Caco-2 (cell line): Measurements from ENCODE around the gene AKR1C8. TPM values are rescaled to one million over a fixed set of nuclear protein-coding genes. Genes with fewer than 3 reads are reported as not detected.
"Not testable (repeated sequence)": the region's sequence is repeated elsewhere in the genome, so short reads cannot be mapped to it uniquely, and the experiment has no call there.

ENCODE experiments used
- BruUV-seq: library from RNA; stranded (reverse); fragments of 400-500 nt; replicated peaks from 2 replicates; lab custom pipeline; 2021; lab: Mats Ljungman, UMichigan
- CTCF ChIA-PET: fragments of 300-600 bp; sonication (Branson Sonifier 250); formaldehyde crosslinking; loops from one replicate; lab custom pipeline; 2022; ENCODE audit warnings: antibody characterized with exemption; lab: Charles Lee
- POLR2A ChIA-PET: fragments of 300-600 bp; sonication (Branson Sonifier 250); formaldehyde crosslinking; loops from one replicate; lab custom pipeline; 2022; ENCODE audit warnings: antibody characterized with exemption; lab: Charles Lee
- DNase-seq, 2 experiments: peaks; one replicate each; pipeline versions ENCODE4 v3.0.0 to v3.0.0-alpha.2; 2020 to 2022
- H3K27me3 ChIP-seq: replicated peaks from 2 replicates; pipeline ENCODE4 v1.6.0; 2011; ENCODE audit warnings: low read length; ENCODE audit not compliant: control insufficient read depth, insufficient read depth
- H3K36me3 ChIP-seq: 2 replicates; pipeline ENCODE4 v1.5.1; 2011; ENCODE audit warnings: low read length; ENCODE audit not compliant: control insufficient read depth, insufficient read depth
- H3K4me1 ChIP-seq: fragments of 250-450 bp; sonication (Bioruptor Pico); 2 replicates; pipeline ENCODE4 v1.5.1; 2020; ENCODE audit warnings: mild to moderate bottlenecking
- H3K4me3 ChIP-seq: 2 replicates; pipeline ENCODE4 v1.5.1; 2011; ENCODE audit warnings: low read depth, mild to moderate bottlenecking, control low read depth, low read length
- H3K9me3 ChIP-seq: fragments of 250-450 bp; sonication (Bioruptor Pico); 2 replicates; pipeline ENCODE4 v1.5.1; 2020; ENCODE audit warnings: mild to moderate bottlenecking, moderate library complexity
- H3K27ac Mint-ChIP-seq: one replicate; pipeline ENCODE4 v1.8.0; 2022; ENCODE audit warnings: mixed read lengths; ENCODE audit not compliant: unreplicated experiment
- H3K27me3 Mint-ChIP-seq: one replicate; pipeline ENCODE4 v1.8.0; 2022; ENCODE audit warnings: mixed read lengths; ENCODE audit not compliant: insufficient read depth, unreplicated experiment
- H3K36me3 Mint-ChIP-seq: one replicate; pipeline ENCODE4 v1.8.0; 2022; ENCODE audit warnings: mild to moderate bottlenecking, mixed read lengths; ENCODE audit not compliant: insufficient read depth, unreplicated experiment
- H3K4me1 Mint-ChIP-seq: one replicate; pipeline ENCODE4 v1.8.0; 2022; ENCODE audit warnings: low read depth, mixed read lengths; ENCODE audit not compliant: unreplicated experiment
- H3K4me3 Mint-ChIP-seq: one replicate; pipeline ENCODE4 v1.8.0; 2022; ENCODE audit warnings: mild to moderate bottlenecking, moderate library complexity, mixed read lengths; ENCODE audit not compliant: unreplicated experiment
- H3K9me3 Mint-ChIP-seq: one replicate; pipeline ENCODE4 v1.8.0; 2022; ENCODE audit warnings: mixed read lengths; ENCODE audit not compliant: unreplicated experiment
- intact Hi-C: fragments of 100-400 bp; cut with micrococcal nuclease; formaldehyde crosslinking; loops from one replicate; pipeline ENCODE4 v1.10.0; 2022; ENCODE audit not compliant: unreplicated experiment
- total RNA-seq: library from RNA; stranded (reverse); gene quantifications from 2 replicates; pipeline ENCODE4 v1.2.3, GENCODE V29; 2022
- TF ChIP-seq, protein P1 (sequence below), 2 experiments: fragments of 200-600 bp in 1 of 2; IDR thresholded peaks; 1 replicate in 1 of 2; 2 replicates in 1 of 2; pipeline versions ENCODE4 v1.5.1 to v1.8.0; 2011 to 2022; ENCODE audit warnings: antibody characterized with exemption in 1 of 2, control low read depth in 1 of 2, inconsistent platforms in 1 of 2, low read depth in 1 of 2, low read length in 1 of 2, mild to moderate bottlenecking in 1 of 2, moderate library complexity in 1 of 2; ENCODE audit not compliant: insufficient read depth in 1 of 2, severe bottlenecking in 1 of 2, unreplicated experiment in 1 of 2

The AKR1C8 gene
- total RNA-seq, 1 experiment from 2014 or later, result not detected

DNA sequence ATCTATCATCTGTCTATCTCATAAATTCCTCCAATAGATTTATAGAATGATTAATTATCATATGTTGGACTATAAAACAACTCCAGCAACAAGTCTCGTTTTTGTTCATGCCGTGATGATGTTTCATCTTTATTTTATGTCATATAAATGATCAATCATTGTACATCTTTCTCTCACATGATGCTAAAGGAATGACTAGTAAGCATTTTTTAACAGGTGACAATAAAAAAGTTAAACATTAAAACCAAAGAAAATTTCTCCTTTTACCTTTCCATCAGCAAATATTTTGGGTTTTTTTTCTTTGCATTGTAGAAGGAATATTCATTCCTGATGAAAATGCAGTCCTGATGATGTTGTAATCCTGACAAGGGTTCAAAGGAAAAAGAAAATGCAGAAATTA lies 49.4 kb downstream of the AKR1C8 start:
- Mint-ChIP-seq H3K36me3 (peaks cover 12% of the 10 kb centered on the region), H3K27ac (no peak overlapping the region), H3K27me3 (no peaks in the 10 kb centered on the region), H3K9me3 (peaks cover 75% of the 10 kb centered on the region), H3K4me1 (no peaks in the 10 kb centered on the region), H3K4me3 (no peak overlapping the region)
- DNase-seq, result no peak
- Histone ChIP-seq H3K27me3 (no peaks in the 10 kb centered on the region), H3K4me3 (no peak overlapping the region), H3K4me1 (no peaks in the 10 kb centered on the region), H3K36me3 (no peaks in the 10 kb centered on the region), H3K9me3 (peaks cover 33% of the 10 kb centered on the region)
- BruUV-seq, result no TSS peak
- TF ChIP-seq, protein P1, sequence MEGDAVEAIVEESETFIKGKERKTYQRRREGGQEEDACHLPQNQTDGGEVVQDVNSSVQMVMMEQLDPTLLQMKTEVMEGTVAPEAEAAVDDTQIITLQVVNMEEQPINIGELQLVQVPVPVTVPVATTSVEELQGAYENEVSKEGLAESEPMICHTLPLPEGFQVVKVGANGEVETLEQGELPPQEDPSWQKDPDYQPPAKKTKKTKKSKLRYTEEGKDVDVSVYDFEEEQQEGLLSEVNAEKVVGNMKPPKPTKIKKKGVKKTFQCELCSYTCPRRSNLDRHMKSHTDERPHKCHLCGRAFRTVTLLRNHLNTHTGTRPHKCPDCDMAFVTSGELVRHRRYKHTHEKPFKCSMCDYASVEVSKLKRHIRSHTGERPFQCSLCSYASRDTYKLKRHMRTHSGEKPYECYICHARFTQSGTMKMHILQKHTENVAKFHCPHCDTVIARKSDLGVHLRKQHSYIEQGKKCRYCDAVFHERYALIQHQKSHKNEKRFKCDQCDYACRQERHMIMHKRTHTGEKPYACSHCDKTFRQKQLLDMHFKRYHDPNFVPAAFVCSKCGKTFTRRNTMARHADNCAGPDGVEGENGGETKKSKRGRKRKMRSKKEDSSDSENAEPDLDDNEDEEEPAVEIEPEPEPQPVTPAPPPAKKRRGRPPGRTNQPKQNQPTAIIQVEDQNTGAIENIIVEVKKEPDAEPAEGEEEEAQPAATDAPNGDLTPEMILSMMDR (IDR thresholded peaks at IDR 0.05; ENCODE audit: insufficient read depth in 1 of 2, low read depth in 1 of 2, low read length in 1 of 2, severe bottlenecking in 1 of 2, unreplicated experiment in 1 of 2), result no peak
- ChIA-PET CTCF (no interaction called here), POLR2A (no interaction called here)
- intact Hi-C loops, result no loop called here

DNA sequence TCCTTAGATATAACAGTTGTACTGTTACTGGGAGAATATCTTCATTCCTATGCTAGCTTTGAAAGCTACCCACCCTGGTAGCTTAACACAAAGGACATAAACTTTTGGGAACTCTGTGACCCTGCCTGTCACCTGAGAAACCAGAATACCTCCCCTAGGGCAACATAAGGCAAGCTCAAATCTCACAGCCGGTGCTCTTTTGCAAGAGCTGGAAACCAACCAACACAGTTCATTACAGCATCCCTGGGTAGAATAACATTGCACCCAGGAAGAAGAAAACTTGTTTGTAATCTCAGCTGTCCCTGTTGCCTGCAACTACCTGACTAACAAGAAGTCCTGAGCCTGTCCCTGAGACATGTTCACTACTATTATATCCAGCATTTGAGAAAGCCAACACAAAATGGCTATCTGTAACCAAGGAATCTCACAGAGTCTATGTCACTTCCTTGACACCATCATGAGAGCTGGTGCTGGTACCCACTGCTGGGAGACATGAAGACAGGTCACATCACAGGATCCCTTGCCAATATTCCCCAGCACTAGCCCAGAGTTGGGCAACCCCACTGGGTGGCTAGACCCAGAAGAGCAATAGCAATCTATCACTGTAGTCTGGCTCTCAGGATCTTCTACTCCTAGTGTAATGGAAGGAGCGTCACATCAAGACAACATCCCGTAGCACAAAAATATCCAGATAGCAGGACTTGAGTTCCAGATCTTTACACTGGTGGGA lies 59.5 kb downstream of the AKR1C8 start:
- Mint-ChIP-seq H3K9me3 (peaks cover 61% of the 10 kb centered on the region), H3K27ac (no peak overlapping the region), H3K36me3 (no peaks in the 10 kb centered on the region), H3K27me3 (no peaks in the 10 kb centered on the region), H3K4me3 (no peak overlapping the region), H3K4me1 (no peaks in the 10 kb centered on the region)
- Histone ChIP-seq H3K4me3 (no peak overlapping the region), H3K9me3 (peaks cover 13% of the 10 kb centered on the region), H3K27me3 (no peaks in the 10 kb centered on the region), H3K4me1 (no peaks in the 10 kb centered on the region), H3K36me3 (no peaks in the 10 kb centered on the region)
- CTCF ChIA-PET, result no interaction called here
- no TSS peak for BruUV-seq
- POLR2A ChIA-PET, result no interaction called here
- intact Hi-C loops, result no loop called here
- TF ChIP-seq, protein P1 (IDR thresholded peaks at IDR 0.05; ENCODE audit: insufficient read depth in 1 of 2, low read depth in 1 of 2, low read length in 1 of 2, severe bottlenecking in 1 of 2, unreplicated experiment in 1 of 2), result no peak
- DNase-seq, result no peak

DNA sequence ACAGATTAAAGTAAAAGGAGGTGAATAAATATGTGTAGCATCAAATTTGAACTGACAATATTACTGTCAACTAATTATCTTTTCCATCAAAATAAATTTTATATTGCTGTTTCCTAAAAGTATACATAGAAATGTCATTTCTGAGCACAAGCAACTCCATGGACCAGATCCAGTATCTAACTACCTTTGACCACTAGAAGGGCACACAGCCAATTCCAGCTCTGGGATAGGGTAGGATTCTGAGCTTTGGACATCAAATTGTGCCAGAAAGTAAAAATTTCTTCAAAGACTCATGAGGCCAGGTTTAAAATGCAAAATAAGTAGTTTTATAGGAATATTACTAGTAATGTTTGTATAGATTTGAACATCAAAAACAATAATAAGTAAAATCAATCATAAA lies 61.1 kb downstream of the AKR1C8 start:
- ChIA-PET POLR2A (no interaction called here), CTCF (no interaction called here)
- no TSS peak for BruUV-seq
- Mint-ChIP-seq H3K4me1 (no peaks in the 10 kb centered on the region), H3K27me3 (no peaks in the 10 kb centered on the region), H3K4me3 (no peak overlapping the region), H3K36me3 (no peaks in the 10 kb centered on the region), H3K27ac (no peak overlapping the region), H3K9me3 (peaks cover 56% of the 10 kb centered on the region)
- intact Hi-C loops, result no loop called here
- no peak for DNase-seq
- no peaks in the 10 kb centered on the region for H3K27me3 ChIP-seq
- no peak overlapping the region for H3K4me3 ChIP-seq
- TF ChIP-seq, protein P1 (IDR thresholded peaks at IDR 0.05; ENCODE audit: insufficient read depth in 1 of 2, low read depth in 1 of 2, low read length in 1 of 2, severe bottlenecking in 1 of 2, unreplicated experiment in 1 of 2), result no peak
- no peaks in the 10 kb centered on the region for H3K4me1 ChIP-seq
- peaks cover 24% of the 10 kb centered on the region for H3K9me3 ChIP-seq
- H3K36me3 ChIP-seq, result no peaks in the 10 kb centered on the region

DNA sequence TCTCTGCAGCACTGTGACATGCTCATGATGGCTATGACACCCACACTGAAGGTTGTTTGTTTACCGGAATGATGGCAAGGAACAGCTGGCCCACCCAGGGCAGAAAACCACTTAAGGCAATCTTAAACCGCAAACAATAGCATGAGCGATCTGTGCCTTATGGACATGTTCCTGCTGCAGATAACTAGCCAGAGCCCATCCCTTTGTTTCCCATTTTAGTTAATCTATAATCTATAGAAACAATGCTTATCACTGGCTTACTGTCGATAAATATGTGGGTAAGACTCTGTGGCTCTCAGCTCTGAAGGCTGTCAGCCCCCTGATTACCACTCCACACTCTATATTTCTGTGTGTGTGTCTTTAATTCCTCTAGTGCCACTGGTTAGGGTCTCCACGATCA lies 65.0 kb downstream of the AKR1C8 start:
- H3K27me3 Mint-ChIP-seq, H3K27me3 ChIP-seq, H3K4me1 Mint-ChIP-seq, H3K36me3 Mint-ChIP-seq, H3K27ac Mint-ChIP-seq, CTCF ChIA-PET, H3K4me3 ChIP-seq, H3K4me3 Mint-ChIP-seq, intact Hi-C loops, POLR2A ChIA-PET, DNase-seq, H3K36me3 ChIP-seq, BruUV-seq, H3K4me1 ChIP-seq: not testable (repeated sequence)
- peaks cover 21% of the 10 kb centered on the region for H3K9me3 ChIP-seq
- H3K9me3 Mint-ChIP-seq, result peaks cover 76% of the 10 kb centered on the region
